HL-60 (cell line): ENCODE measurements around the gene TNP2.

Experiments used
- DNase-seq, 2 experiments: peaks; one replicate each; pipeline ENCODE4 v3.0.0-alpha.2; 2010 to 2020; ENCODE audit warnings: low read depth in 1 of 2, low spot score in 1 of 2
- H3K27ac ChIP-seq: fragments of 250-450 bp; sonication (Bioruptor Pico); replicated peaks from 2 replicates; pipeline ENCODE4 v1.5.1; 2020; ENCODE audit warnings: mild to moderate bottlenecking, moderate library complexity
- H3K27me3 ChIP-seq: fragments of 250-450 bp; sonication (Bioruptor Pico); 2 replicates; pipeline ENCODE4 v1.5.1; 2021; ENCODE audit warnings: mild to moderate bottlenecking, moderate library complexity; ENCODE audit not compliant: insufficient read depth, poor library complexity, severe bottlenecking
- H3K4me3 ChIP-seq: replicated peaks from 2 replicates; pipeline ENCODE4 v1.5.1; 2011; ENCODE audit warnings: mild to moderate bottlenecking, control low read depth, low read length; ENCODE audit not compliant: insufficient read depth
- GABPA ChIP-seq: IDR thresholded peaks from 2 replicates; pipeline ENCODE4 v1.6.1; 2012; ENCODE audit warnings: low read depth
- POLR2AphosphoS5 ChIP-seq: IDR thresholded peaks from 2 replicates; pipeline ENCODE4 v1.6.1; 2012; ENCODE audit warnings: low read depth
- REST ChIP-seq: IDR thresholded peaks from 2 replicates; pipeline ENCODE4 v1.6.1; 2012; ENCODE audit warnings: low read depth; ENCODE audit not compliant: insufficient replicate concordance
- SPI1 ChIP-seq: IDR thresholded peaks from 2 replicates; pipeline ENCODE4 v1.6.1; 2012; ENCODE audit warnings: low read depth, mild to moderate bottlenecking, borderline replicate concordance
- TF ChIP-seq, protein P1 (sequence below): IDR thresholded peaks from one replicate; pipeline ENCODE4 v1.5.1; 2011; ENCODE audit warnings: low read length, control low read depth, inconsistent platforms; ENCODE audit not compliant: insufficient read depth

Gene TNP2

DNA sequence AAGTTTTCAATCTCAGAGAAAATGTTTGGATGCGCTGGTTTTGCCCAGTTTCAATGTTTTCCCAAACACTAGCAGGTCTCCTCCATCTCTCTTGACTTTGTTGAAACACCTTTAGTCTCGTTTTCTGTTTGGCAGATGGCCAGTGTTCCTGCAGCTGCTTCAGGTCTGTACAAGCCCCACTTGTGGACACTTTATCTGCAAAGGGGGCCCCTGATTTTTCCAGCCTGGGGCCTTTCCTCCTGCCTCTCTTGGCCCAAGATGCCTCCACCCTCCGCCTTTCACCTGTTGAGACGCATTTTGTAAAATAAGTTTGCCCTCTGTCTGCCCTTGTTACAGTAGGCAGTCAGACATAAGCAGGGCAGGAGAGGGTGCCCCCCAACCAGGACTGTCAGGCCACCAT is 33.9 kb upstream of the TNP2 start:
- TF ChIP-seq REST (no peak), GABPA (no peak), POLR2AphosphoS5 (no peak), SPI1 (no peak)
- TF ChIP-seq, protein P1, sequence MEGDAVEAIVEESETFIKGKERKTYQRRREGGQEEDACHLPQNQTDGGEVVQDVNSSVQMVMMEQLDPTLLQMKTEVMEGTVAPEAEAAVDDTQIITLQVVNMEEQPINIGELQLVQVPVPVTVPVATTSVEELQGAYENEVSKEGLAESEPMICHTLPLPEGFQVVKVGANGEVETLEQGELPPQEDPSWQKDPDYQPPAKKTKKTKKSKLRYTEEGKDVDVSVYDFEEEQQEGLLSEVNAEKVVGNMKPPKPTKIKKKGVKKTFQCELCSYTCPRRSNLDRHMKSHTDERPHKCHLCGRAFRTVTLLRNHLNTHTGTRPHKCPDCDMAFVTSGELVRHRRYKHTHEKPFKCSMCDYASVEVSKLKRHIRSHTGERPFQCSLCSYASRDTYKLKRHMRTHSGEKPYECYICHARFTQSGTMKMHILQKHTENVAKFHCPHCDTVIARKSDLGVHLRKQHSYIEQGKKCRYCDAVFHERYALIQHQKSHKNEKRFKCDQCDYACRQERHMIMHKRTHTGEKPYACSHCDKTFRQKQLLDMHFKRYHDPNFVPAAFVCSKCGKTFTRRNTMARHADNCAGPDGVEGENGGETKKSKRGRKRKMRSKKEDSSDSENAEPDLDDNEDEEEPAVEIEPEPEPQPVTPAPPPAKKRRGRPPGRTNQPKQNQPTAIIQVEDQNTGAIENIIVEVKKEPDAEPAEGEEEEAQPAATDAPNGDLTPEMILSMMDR: no peak
- Histone ChIP-seq H3K27me3 (no peaks in the 10 kb centered on the region), H3K4me3 (no peak overlapping the region), H3K27ac (no peak overlapping the region)
- DNase-seq: no peak

- Histone ChIP-seq H3K4me3 (no peak overlapping the region), H3K27ac (no peak overlapping the region), H3K27me3 (no peaks in the 10 kb centered on the region)
- no peak for DNase-seq
- TF ChIP-seq POLR2AphosphoS5 (no peak), SPI1 (no peak), GABPA (no peak), REST (no peak)
- TF ChIP-seq, protein P1: no peak
Observed at GRCh38 chr16:11301645-11302501, 32.7 kb upstream of the TNP2 start.

GRCh38 chr16:11300560-11300892 is 31.4 kb upstream of the TNP2 start:
- no peaks in the 10 kb centered on the region for H3K27me3 ChIP-seq
- H3K27ac ChIP-seq: no peak overlapping the region
- TF ChIP-seq POLR2AphosphoS5 (no peak), SPI1 (no peak), REST (no peak)
- TF ChIP-seq, protein P1: no peak
- H3K4me3 ChIP-seq: no peak overlapping the region
- no peak for DNase-seq
